CD4-positive, alpha-beta T cell (primary cell): Measurements from ENCODE around the gene MMD2. TPM values are rescaled to one million over a fixed set of nuclear protein-coding genes. Genes with fewer than 3 reads are reported as not detected.

Experiments used
- ATAC-seq: fragments of 200-7000 bp; cut with Tn5 transposase; one replicate; pipeline ENCODE4 v1.10.0; 2022; ENCODE audit warnings: mild to moderate bottlenecking; ENCODE audit not compliant: poor library complexity
- CTCF ChIA-PET: fragments of 350-600 bp; sonication (Branson Sonifier 250); formaldehyde crosslinking; loops from one replicate; lab custom pipeline; 2021; ENCODE audit warnings: antibody characterized with exemption, inconsistent platforms; lab: Charles Lee
- POLR2A ChIA-PET: fragments of 350-600 bp; sonication (Branson Sonifier 250); formaldehyde crosslinking; loops from one replicate; lab custom pipeline; 2021; ENCODE audit warnings: antibody characterized with exemption, inconsistent platforms; lab: Charles Lee
- DNase-seq, 14 experiments: peaks; one replicate each; pipeline ENCODE4 v3.0.0-alpha.2; 2013 to 2020; ENCODE audit warnings: mixed read lengths in 2 of 14
- H3K27ac ChIP-seq, 2 donors: one replicate each; pipeline versions ENCODE4 v1.5.1 to v1.7.0; 2013; ENCODE audit warnings: low read length in 2 of 2, low read depth in 1 of 2, mild to moderate bottlenecking in 1 of 2
- H3K27me3 ChIP-seq, 2 experiments: 1 replicate in 1 of 2; 2 replicates in 1 of 2; pipeline versions ENCODE4 v1.6.1 to v1.7.0; 2013; ENCODE audit warnings: low read length in 2 of 2, control low read depth in 1 of 2, mild to moderate bottlenecking in 1 of 2, moderate library complexity in 1 of 2; ENCODE audit not compliant: insufficient read depth in 2 of 2, control insufficient read depth in 1 of 2
- H3K36me3 ChIP-seq: one replicate; pipeline ENCODE4 v1.6.1; 2013; ENCODE audit warnings: low read length, control low read depth; ENCODE audit not compliant: insufficient read depth
- H3K4me1 ChIP-seq: one replicate; pipeline ENCODE4 v1.6.1; 2013; ENCODE audit warnings: low read length, control low read depth; ENCODE audit not compliant: insufficient read depth
- H3K4me3 ChIP-seq: one replicate; pipeline ENCODE4 v1.5.1; 2013; ENCODE audit warnings: mild to moderate bottlenecking, low read length, moderate library complexity
- H3K9me3 ChIP-seq, 2 experiments: 1 replicate in 1 of 2; 2 replicates in 1 of 2; pipeline versions ENCODE4 v1.6.1 to v1.7.0; 2013; ENCODE audit warnings: low read length in 2 of 2, mild to moderate bottlenecking in 2 of 2, control low read depth in 1 of 2, moderate library complexity in 1 of 2; ENCODE audit not compliant: control insufficient read depth in 1 of 2, insufficient read depth in 1 of 2
- H3K27ac Mint-ChIP-seq: one replicate; pipeline ENCODE4 v1.8.0; 2020; ENCODE audit warnings: mixed read lengths
- H3K27me3 Mint-ChIP-seq: one replicate; pipeline ENCODE4 v1.8.0; 2021; ENCODE audit warnings: mixed read lengths
- H3K36me3 Mint-ChIP-seq: one replicate; pipeline ENCODE4 v1.8.0; 2021; ENCODE audit warnings: low read depth, mixed read lengths
- H3K4me1 Mint-ChIP-seq: one replicate; pipeline ENCODE4 v1.8.0; 2021; ENCODE audit warnings: low read depth, mixed read lengths
- H3K4me3 Mint-ChIP-seq: one replicate; pipeline ENCODE4 v1.8.0; 2020; ENCODE audit warnings: mild to moderate bottlenecking, mixed read lengths
- H3K9me3 Mint-ChIP-seq: one replicate; pipeline ENCODE4 v1.8.0; 2020; ENCODE audit warnings: mixed read lengths
- intact Hi-C, 2 experiments: fragments of 100-400 bp; cut with DNase I in 1 of 2; cut with micrococcal nuclease in 1 of 2; formaldehyde crosslinking; loops; one replicate each; pipeline versions ENCODE4 v1.15.1 to v1.9.0; 2023 to 2025; cut with DNase I, micrococcal nuclease
- total RNA-seq, 174 experiments: library from RNA in 2 of 174; stranded (reverse) in 2 of 174; gene quantifications; one replicate each; pipeline ENCODE4 v1.2.3 and lab custom pipeline; 2021 to 2026
- TF ChIP-seq, protein P1 (sequence below): fragments of 200-600 bp; IDR thresholded peaks from one replicate; pipeline ENCODE4 v1.8.0; 2022; ENCODE audit warnings: antibody characterized with exemption, mild to moderate bottlenecking

MMD2 gene
- total RNA-seq, 2 experiments from 2014 or later, result not detected

DNA sequence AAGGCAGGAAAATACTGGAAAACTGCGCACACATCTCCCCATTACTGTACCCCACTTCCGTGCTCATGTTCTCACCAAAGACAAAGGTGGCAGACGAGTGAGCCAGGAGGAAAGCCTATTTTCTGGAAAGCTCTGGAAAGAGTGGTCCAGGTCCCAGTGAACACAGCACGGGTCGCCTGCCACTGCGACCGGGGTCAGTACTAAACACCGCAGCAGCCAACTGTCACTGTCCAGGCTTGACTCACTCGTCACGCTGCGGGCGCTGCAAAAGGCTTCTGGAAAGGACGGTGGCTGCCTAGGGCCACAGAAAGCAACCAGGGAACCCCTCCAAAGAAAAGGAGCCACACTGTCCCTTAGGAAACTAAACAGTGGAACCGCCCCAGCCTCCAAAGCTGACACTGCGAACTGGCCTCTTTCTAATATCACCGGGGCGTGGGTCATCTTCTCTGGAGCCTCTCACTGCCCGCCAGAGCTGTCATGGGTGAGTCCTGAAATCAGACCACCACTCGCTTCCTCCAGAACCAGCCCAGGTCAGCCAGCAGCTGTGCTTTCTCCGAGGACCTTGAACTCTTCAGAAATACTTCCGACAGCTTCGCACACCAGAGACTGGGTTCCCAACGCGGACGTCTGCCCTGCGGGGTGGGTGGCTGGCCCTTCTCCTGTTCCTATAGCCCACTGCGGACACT lies 79.4 kb downstream of the MMD2 start:
- Mint-ChIP-seq H3K4me3 (no peak overlapping the region), H3K27ac (no peak overlapping the region), H3K27me3 (peaks cover 56% of the 10 kb centered on the region), H3K36me3 (no peaks in the 10 kb centered on the region), H3K4me1 (peaks cover 12% of the 10 kb centered on the region), H3K9me3 (no peaks in the 10 kb centered on the region)
- TF ChIP-seq, protein P1, sequence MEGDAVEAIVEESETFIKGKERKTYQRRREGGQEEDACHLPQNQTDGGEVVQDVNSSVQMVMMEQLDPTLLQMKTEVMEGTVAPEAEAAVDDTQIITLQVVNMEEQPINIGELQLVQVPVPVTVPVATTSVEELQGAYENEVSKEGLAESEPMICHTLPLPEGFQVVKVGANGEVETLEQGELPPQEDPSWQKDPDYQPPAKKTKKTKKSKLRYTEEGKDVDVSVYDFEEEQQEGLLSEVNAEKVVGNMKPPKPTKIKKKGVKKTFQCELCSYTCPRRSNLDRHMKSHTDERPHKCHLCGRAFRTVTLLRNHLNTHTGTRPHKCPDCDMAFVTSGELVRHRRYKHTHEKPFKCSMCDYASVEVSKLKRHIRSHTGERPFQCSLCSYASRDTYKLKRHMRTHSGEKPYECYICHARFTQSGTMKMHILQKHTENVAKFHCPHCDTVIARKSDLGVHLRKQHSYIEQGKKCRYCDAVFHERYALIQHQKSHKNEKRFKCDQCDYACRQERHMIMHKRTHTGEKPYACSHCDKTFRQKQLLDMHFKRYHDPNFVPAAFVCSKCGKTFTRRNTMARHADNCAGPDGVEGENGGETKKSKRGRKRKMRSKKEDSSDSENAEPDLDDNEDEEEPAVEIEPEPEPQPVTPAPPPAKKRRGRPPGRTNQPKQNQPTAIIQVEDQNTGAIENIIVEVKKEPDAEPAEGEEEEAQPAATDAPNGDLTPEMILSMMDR, result no peak
- Histone ChIP-seq H3K4me1 (peaks cover 15% of the 10 kb centered on the region), H3K4me3 (no peak overlapping the region), H3K27ac (no peak overlapping the region), H3K27me3 (peaks cover 18 to 28% of the 10 kb centered on the region in 2 experiments), H3K9me3 (peaks cover 0 to 8% of the 10 kb centered on the region in 2 experiments), H3K36me3 (no peaks in the 10 kb centered on the region)
- ChIA-PET POLR2A (no interaction called here), CTCF (no interaction called here)
- ATAC-seq (no peak), DNase-seq (no peak)
- intact Hi-C loops, result loop anchor here in 1 of 2 experiments (10.0 kb wide), 1 partner anchor 265 kb away; no protein-coding TSS in a partner anchor

DNA sequence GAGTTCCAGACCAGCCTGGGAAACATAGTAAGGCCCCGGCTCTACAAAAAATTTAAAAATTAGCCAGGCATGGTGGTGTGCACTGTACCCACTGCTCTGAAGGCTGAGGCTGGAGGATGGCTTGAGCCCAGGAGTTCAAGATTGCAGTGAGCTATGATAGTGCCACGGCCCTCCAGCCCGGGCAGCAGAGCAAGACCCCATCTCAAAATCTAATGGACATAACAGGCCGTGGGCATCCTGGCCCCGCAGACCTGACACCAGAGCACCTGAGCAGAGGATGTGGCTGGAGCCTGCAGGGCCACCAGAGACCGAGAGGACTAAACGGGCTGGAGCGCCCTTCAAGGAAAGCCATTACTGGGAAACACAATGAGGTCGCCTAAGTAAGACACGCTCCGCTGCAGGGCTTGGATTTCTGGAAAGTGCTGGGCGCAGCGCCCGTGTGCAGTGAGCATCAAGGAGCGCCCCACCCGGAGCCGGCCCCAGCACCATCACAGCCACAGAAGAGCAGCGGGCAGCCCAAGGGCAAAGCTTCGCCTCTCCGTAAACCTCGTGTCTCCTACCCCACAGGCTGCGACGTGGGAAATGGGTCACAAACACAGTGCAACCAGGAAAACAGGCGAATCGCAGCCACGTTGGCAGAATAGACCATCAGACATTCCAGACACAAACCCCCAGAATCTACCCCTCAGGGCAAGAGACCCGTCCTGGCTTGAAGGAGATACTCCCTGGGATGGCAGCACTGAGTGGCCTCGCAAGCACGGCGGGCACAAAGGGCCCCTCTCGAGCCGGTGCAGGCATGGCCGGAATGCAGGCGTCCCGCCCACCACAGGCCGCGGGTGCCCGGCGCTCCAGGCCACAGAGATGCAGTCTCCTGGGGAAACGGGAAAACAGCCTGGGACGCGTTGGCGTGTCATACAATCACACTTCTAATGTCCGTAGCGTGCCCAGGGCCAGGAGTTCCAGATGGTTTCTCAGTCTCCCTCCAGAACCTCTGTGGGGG lies 80.4 kb downstream of the MMD2 start:
- H3K4me1 ChIP-seq, result peaks cover 13% of the 10 kb centered on the region
- CTCF ChIA-PET, result no interaction called here
- peaks cover 0 to 5% of the 10 kb centered on the region in 2 experiments for H3K9me3 ChIP-seq
- ATAC-seq (no peak), DNase-seq (no peak)
- H3K4me1 Mint-ChIP-seq, result peaks cover 12% of the 10 kb centered on the region
- POLR2A ChIA-PET, result no interaction called here
- peaks cover 21% of the 10 kb centered on the region in 2 experiments for H3K27me3 ChIP-seq
- H3K36me3 ChIP-seq, result no peaks in the 10 kb centered on the region
- TF ChIP-seq, protein P1, result no peak
- H3K27ac Mint-ChIP-seq, result no peak overlapping the region
- H3K27me3 Mint-ChIP-seq, result peaks cover 47% of the 10 kb centered on the region
- no peak overlapping the region for H3K27ac ChIP-seq
- intact Hi-C loops, result no loop called here
- H3K4me3 Mint-ChIP-seq, result no peak overlapping the region
- H3K4me3 ChIP-seq, result no peak overlapping the region
- no peaks in the 10 kb centered on the region for H3K9me3 Mint-ChIP-seq
- H3K36me3 Mint-ChIP-seq, result no peaks in the 10 kb centered on the region

DNA sequence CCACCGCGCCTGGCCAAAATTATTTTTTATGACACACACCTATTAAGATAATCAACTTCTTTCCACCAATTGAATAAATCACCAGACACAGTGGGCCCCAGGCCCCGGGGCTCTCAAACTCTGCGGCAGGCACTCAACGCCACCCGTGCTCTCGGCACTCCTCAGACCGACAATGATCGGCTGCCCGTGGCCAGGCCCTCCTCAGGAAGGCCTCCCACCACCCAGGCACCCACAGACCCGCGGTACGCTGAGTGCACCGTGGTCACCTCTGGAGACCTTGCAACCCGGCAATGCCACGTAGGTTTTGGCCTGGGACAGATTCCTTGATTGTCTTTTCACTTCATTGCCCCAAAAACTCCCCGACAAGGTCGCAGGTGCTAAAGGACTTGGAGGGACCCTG lies 82.4 kb downstream of the MMD2 start:
- Mint-ChIP-seq H3K36me3 (no peaks in the 10 kb centered on the region), H3K4me3 (no peak overlapping the region), H3K4me1 (no peaks in the 10 kb centered on the region), H3K27me3 (peaks cover 46% of the 10 kb centered on the region), H3K27ac (no peak overlapping the region), H3K9me3 (no peaks in the 10 kb centered on the region)
- peaks cover 15% of the 10 kb centered on the region in 2 experiments for H3K27me3 ChIP-seq
- peaks cover 0 to 9% of the 10 kb centered on the region in 2 experiments for H3K9me3 ChIP-seq
- H3K4me1 ChIP-seq, result no peaks in the 10 kb centered on the region
- DNase-seq (no peak), ATAC-seq (no peak)
- TF ChIP-seq, protein P1, result no peak
- no peak overlapping the region for H3K4me3 ChIP-seq
- intact Hi-C loops, result no loop called here
- H3K36me3 ChIP-seq, result no peaks in the 10 kb centered on the region
- CTCF ChIA-PET, result no interaction called here
- POLR2A ChIA-PET, result no interaction called here
- H3K27ac ChIP-seq, result no peak overlapping the region
